Retinal pigment epithelial cell (primary cell): ENCODE measurements around the gene SETD2.

Experiments
- DNase-seq: peaks from one replicate; pipeline ENCODE4 v3.0.0-alpha.2; 2010; ENCODE audit warnings: low read depth
- H3K4me3 ChIP-seq: 2 replicates; pipeline ENCODE4 v1.5.1; 2011; ENCODE audit warnings: mild to moderate bottlenecking, low read length, control low read depth, moderate library complexity
- CTCF ChIP-seq: conservative IDR thresholded peaks from 2 replicates; pipeline ENCODE4 v1.5.1; 2011; ENCODE audit warnings: low read depth, low read length, control low read depth, inconsistent platforms

Gene SETD2

DNA sequence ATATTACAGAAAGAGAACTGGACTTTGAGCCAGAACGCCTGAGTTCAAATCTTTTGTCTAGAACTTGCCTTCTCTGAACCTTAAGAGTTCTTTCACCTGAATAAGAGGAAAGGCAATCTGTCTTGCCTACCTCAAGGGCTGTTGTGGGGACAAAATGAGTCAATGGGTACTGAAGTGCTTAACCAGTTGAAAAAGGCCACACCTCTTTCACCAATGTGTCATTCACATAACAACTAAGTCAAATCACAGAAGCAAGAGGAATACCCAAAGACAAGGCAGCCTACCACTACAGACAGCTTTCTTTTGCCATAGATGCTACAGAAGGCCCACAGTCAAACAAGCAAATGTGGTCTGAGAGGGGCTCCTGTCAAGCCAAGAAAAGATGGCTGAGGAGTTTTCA is 144.7 kb downstream of the SETD2 start:
- DNase-seq: no peak
- H3K4me3 ChIP-seq: no peak overlapping the region
- TF ChIP-seq CTCF: no peak

DNA sequence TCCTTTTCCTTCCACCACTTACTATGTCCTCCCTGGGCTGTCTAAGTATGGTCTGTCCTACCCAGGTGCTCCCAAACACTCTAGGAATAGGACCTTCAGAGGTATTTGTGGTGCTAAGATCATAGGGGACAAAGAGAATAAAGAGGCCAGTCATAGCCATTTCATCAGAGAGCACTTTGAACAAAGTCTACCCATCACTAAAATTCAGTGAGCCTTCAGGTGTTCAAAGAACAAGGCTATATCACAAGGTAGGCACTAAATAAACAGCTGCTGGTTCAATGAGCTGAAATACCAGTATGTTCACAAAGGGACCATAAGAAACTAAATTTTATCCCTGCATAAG is 145.7 kb downstream of the SETD2 start:
- no peak overlapping the region for H3K4me3 ChIP-seq
- no peak for DNase-seq
- TF ChIP-seq CTCF: no peak

GRCh38 chr3:47017504-47018268 is 146.2 kb downstream of the SETD2 start:
- no peak for TF ChIP-seq CTCF
- DNase-seq: no peak
- no peak overlapping the region for H3K4me3 ChIP-seq

DNA sequence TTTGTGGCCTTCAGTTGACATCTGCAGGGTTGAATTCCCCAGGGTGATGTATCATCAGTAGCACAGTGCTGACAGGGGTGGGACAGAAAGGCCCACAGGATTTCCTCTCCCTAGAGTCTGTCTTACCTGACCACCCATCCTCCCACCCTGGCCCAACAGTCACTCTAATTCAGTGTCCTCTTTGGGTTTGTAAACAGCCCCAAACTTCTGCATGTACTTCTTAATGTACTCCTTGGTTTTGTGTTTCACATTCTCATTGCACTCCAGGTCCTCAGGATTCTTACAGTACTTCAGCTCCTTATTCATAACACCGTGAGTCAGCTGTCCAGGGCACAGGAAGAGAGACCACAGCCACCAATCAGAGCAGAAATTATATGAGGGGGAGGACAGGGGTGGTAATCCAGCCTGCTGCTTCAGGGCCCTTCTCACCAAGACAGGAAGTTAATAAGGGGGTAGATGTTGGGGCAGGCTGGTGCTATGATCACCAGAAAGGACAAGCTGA is 146.9 kb downstream of the SETD2 start:
- H3K4me3 ChIP-seq: no peak overlapping the region
- DNase-seq: peak; percentile 31
- no peak for TF ChIP-seq CTCF

DNA sequence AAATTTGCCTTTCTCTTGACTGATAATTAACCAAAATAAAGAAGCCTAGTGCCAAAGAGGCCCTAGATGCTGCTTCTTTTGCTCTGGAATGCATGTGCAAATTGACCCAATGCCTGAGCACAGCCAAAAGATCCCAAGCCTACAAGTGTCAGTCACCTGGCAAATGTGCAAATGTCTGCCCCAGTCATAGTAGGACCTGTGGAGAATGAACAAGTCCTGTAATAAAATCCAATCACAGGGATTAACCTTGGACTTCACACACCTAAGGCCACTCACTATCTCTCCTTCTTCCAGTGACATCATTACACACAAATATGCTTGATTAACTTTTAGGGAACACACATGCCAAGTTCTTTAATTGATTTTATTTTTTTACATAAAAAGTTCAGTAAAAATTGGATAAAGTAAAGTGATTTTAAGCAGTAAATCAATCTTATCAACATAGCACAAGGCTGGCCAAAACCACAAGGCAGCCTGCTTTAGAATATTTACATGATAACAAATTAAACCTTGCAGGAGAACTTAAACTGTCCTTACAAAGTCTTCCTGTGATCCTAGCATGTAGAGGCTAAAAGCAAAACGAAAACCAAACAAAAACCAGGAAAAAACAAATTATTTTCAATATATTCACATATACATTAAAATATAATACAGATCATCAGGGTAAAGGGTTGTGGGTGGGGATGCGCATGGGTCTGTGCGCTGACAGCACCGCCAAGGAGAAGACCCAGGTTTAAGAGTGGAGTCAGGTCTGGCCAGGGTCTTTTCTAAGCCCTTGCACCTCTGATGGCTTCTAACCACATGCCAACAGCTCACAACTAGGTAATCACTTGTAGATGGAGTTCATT is 147.6 kb downstream of the SETD2 start:
- no peak for DNase-seq
- H3K4me3 ChIP-seq: no peak overlapping the region
- TF ChIP-seq CTCF: no peak

- no peak for TF ChIP-seq CTCF
- H3K4me3 ChIP-seq: no peak overlapping the region
- DNase-seq: no peak
Observed at GRCh38 chr3:47015151-47015550, 148.8 kb downstream of the SETD2 start.
